AG09309 (cell line): ENCODE measurements around the gene AZU1.

Experiments
- DNase-seq: peaks from one replicate; pipeline ENCODE4 v3.0.0-alpha.2; 2010; ENCODE audit warnings: low read depth
- H3K4me3 ChIP-seq: 2 replicates; pipeline ENCODE4 v1.5.1; 2011; ENCODE audit warnings: mild to moderate bottlenecking, low read depth, low read length, moderate library complexity; ENCODE audit not compliant: control insufficient read depth
- TF ChIP-seq, protein P1 (sequence below): IDR thresholded peaks from 2 replicates; pipeline ENCODE4 v1.5.1; 2011; ENCODE audit warnings: mild to moderate bottlenecking, low read depth, low read length, inconsistent platforms; ENCODE audit not compliant: insufficient read depth, control insufficient read depth; ENCODE audit errors: missing control alignments

The AZU1 gene, protein sequence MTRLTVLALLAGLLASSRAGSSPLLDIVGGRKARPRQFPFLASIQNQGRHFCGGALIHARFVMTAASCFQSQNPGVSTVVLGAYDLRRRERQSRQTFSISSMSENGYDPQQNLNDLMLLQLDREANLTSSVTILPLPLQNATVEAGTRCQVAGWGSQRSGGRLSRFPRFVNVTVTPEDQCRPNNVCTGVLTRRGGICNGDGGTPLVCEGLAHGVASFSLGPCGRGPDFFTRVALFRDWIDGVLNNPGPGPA

DNA sequence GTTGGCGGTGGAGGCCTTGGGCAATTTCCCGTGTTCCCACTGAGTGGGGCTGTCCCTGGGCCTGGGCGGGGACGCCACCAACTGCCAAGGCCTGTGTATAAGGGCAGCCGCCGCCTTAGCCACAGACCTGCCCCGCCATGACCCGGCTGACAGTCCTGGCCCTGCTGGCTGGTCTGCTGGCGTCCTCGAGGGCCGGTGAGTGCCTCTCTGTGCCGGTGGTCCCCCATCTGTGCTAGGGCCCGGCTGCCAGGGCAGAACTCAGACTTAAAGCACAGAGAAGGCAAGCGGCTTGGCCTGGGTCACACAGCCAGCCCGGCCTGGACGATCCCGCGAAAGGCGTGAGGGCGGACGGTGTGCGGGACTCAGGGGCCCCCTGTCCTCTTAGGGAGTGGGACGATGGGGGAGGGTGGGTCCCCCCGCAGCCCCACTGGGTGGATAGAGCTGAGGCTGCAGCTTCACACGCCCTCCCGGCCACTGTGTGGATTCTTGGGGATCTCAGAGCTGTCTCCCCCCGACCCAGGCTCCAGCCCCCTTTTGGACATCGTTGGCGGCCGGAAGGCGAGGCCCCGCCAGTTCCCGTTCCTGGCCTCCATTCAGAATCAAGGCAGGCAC lies at the start of gene AZU1:
AZU1 (plus strand) TSS at position 128 of the 612 bp plus-strand sequence; CDS start at position 138, 10 bp downstream.
- TF ChIP-seq, protein P1, sequence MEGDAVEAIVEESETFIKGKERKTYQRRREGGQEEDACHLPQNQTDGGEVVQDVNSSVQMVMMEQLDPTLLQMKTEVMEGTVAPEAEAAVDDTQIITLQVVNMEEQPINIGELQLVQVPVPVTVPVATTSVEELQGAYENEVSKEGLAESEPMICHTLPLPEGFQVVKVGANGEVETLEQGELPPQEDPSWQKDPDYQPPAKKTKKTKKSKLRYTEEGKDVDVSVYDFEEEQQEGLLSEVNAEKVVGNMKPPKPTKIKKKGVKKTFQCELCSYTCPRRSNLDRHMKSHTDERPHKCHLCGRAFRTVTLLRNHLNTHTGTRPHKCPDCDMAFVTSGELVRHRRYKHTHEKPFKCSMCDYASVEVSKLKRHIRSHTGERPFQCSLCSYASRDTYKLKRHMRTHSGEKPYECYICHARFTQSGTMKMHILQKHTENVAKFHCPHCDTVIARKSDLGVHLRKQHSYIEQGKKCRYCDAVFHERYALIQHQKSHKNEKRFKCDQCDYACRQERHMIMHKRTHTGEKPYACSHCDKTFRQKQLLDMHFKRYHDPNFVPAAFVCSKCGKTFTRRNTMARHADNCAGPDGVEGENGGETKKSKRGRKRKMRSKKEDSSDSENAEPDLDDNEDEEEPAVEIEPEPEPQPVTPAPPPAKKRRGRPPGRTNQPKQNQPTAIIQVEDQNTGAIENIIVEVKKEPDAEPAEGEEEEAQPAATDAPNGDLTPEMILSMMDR = no peak
- DNase-seq = no peak
- no peak within 1 kb of the TSS for H3K4me3 ChIP-seq

DNA sequence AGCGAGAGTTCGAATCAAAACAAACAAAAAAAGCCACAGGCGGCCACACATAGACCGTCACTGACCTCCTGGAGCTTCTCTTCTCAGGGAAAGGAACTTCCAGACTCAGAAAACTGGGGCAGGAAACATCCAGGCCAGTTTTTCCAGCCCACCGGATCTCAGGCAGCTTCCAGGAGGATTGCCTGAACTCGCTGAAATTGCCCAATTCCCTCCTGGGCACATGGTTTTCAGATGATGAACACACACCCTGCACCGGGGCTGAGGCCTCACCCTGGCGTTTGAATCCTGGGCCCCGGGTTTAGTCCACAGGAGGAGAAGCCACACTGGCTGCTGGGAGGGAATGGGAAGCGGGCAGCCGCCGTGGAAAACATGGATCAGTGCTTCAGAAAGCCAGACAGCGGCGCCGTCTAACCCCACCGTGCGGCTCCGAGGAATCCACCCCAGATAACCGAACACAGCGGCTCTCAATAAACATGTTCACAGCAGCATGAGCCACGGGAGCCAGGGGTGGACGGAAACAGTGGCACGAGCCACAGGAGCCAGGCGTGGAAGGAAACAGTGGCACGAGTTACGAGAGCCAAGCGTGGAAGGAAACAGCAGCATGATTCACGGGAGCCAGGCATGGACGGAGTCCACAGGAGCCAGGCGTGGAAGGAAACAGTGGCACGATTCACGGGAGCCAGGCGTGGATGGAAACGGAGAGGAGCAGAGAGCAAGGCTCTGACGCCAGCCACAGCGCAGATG lies 48.6 kb upstream of the AZU1 start:
- H3K4me3 ChIP-seq = no peak overlapping the region; the same call in 1 of the 2 replicates
- peak; percentile 87 for DNase-seq
- TF ChIP-seq, protein P1 = no peak

DNA sequence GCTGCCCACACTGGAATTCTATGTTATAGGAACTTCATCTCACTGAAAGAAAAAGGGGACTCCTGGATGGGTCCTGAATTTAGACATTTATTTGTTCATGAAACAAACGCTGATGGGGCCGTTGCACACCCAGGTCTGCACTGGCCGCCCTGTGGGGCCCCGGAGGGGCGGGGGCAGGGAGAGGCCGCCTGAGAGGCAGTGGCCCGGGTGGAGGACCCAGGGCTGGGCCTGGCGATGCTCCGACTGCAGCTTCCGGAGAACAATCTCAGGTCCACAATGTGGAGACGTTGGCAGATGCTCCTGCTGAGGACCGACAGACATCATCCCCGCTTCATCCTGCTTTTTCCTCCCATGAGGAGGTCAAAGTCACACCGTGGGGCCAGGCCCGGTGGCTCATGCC lies 46.7 kb upstream of the AZU1 start:
- TF ChIP-seq, protein P1 = no peak
- no peak overlapping the region for H3K4me3 ChIP-seq
- no peak for DNase-seq

DNA sequence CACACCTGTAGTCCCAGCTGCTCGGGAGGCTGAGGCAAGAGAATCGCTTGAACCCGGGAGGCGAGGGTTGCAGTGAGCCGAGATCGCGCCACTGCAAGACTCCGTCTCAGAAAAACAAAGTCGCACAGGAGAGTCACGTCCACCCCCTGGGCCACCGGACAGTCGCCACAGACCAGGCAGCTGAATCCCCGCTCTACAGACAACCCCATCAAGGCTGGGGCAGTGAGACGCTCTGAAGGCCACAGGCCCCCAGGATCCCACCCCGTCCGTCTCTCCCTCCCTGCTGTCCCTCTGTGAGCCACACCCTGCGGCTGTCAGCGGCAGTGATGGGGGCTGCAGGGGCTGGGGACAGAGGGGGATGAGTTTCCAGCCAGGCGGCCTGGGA lies 45.8 kb upstream of the AZU1 start:
- H3K4me3 ChIP-seq = no peak overlapping the region
- no peak for DNase-seq
- TF ChIP-seq, protein P1 = no peak

DNA sequence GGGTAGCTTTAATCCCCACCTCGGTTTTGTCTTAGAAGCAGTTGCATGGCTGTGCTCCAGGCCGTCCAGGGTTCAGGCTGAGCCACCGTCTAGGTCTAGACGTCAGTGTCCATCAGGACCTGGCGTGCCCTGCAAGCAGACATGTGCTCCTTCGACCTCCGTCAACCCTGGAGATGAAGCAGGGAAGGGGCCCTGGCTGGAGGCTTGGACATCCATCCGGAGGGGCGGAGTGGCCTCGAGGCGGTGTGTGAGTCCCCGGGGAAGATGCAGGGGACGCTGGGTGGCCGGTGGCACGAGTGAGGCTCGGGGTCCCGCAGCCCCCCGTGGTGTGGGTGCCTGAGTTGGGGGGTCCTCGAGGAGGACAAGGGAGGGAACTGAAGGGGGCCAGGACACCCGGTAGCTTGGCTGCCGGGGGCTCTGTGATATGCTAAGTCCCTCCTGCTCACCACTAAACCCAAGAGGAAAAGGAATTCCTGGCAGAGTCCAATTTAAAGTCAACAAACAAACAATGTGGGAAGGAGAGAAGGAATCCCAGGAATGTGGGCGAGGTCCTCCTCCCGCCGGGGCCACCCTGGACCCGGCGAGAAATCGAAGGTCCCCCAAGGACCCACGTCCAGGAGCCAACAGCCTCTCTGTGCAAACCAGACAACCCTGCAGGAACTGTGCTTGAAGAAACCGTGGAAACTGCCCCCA lies 45.3 kb upstream of the AZU1 start:
- DNase-seq = no peak
- H3K4me3 ChIP-seq = peak overlapping the region; percentile 37
- TF ChIP-seq, protein P1 = no peak

DNA sequence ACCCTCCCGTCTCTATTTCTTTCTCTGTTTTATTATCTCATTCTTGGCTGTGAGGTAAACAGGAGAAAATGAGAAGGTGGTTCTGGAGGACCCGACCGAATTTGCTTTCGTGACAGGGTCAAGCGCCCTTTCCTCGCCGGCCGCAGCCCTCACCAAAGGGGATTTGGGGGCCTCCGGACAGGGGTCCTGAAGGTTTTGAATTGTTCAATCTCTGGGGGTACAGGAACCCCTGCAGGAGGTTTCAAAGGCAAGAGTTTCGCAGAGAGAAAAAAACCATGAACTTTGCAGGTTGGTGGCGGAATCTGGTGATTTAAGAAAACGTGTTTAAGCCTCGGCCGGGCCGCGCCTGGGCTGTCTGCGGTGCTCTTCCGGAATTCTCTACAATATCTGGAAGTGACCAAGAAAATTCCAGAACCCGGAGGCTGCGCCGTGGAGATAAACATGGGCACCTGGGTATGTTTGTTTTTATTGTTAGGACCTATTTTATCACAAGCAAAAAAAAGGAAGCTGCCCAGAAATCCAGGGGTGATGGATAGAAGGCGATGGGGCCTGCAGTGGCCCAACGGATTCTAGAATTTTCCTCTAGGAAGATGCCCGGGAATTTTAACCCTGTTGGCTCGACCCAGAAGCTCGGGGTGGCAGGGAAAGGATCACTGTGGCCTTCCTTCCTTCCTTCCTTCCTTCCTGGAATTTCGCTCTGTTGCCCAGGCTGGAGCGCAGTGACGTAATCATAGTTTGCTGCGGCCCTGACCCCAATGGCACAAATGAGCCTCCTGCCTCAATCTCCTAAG lies 44.6 kb upstream of the AZU1 start:
- peak overlapping the region; percentile 37 for H3K4me3 ChIP-seq
- TF ChIP-seq, protein P1 = no peak
- DNase-seq = no peak
